OCI-LY3 (cell line): ENCODE results near the gene KIF23.

ENCODE experiments used
- H2AFZ ChIP-seq: fragments of 200-600, 300-600 bp; shearing (Covaris generic); 2 replicates; pipeline ENCODE4 v1.6.0; 2014; ENCODE audit warnings: antibody characterized with exemption, low read depth, low read length
- H3K27ac ChIP-seq: fragments of 200-600, 300-600 bp; sonication (generic); 2 replicates; pipeline ENCODE4 v1.5.1; 2014; ENCODE audit warnings: mild to moderate bottlenecking, low read length, moderate library complexity, mixed read lengths
- H3K27me3 ChIP-seq: fragments of 200-600, 300-600 bp; sonication (generic); 2 replicates; pipeline ENCODE4 v1.6.1; 2014; ENCODE audit warnings: low read depth, low read length, mixed read lengths
- H3K36me3 ChIP-seq: fragments of 200-600, 300-600 bp; sonication (generic); replicated peaks from 2 replicates; pipeline ENCODE3; 2014; ENCODE audit warnings: low read depth, low read length, mixed read lengths
- H3K4me1 ChIP-seq: fragments of 300-600, 200-600 bp; sonication (generic); 2 replicates; pipeline ENCODE4 v1.6.1; 2014; ENCODE audit warnings: low read length, mixed read lengths
- H3K4me2 ChIP-seq: fragments of 200-600, 300-600 bp; sonication (generic); 2 replicates; pipeline ENCODE4 v1.6.1; 2014; ENCODE audit warnings: low read length, mixed read lengths
- H3K4me3 ChIP-seq: fragments of 300-600, 200-600 bp; sonication (generic); 2 replicates; pipeline ENCODE4 v1.5.1; 2014; ENCODE audit warnings: antibody characterized with exemption, mild to moderate bottlenecking, low read length, moderate library complexity
- H3K79me2 ChIP-seq: fragments of 300-600, 200-600 bp; shearing (Covaris generic); 2 replicates; pipeline ENCODE4 v1.6.1; 2014; ENCODE audit warnings: mild to moderate bottlenecking, low read length, mixed read lengths
- H3K9ac ChIP-seq: fragments of 300-600, 200-600 bp; shearing (Covaris generic); 2 replicates; pipeline ENCODE4 v1.6.0; 2014; ENCODE audit warnings: mild to moderate bottlenecking, low read length, moderate library complexity
- H3K9me3 ChIP-seq: fragments of 200-600, 300-600 bp; shearing (Covaris generic); 2 replicates; pipeline ENCODE4 v1.6.1; 2014; ENCODE audit warnings: low read length, mixed read lengths; ENCODE audit not compliant: insufficient read depth
- H4K20me1 ChIP-seq: fragments of 200-600, 300-600 bp; sonication (generic); 2 replicates; pipeline ENCODE4 v1.6.1; 2016; ENCODE audit warnings: low read length, mixed read lengths; ENCODE audit not compliant: insufficient read depth
- CTCF ChIP-seq: fragments of 200-600, 300-600 bp; sonication (generic); IDR thresholded peaks from 2 replicates; pipeline ENCODE4 v1.5.1; 2014; ENCODE audit warnings: antibody characterized with exemption, low read length, low read depth
- EZH2phosphoT487 ChIP-seq: fragments of 200-600 bp; shearing (Covaris generic); IDR thresholded peaks from 2 replicates; pipeline ENCODE4 v1.6.1; 2018; ENCODE audit warnings: antibody characterized with exemption, mixed run types, low read depth

The KIF23 gene

GRCh38 chr15:69450968-69451695, 37.0 kb downstream of the KIF23 start:
- Histone ChIP-seq H3K79me2 (peaks cover 48% of the 10 kb centered on the region), H4K20me1 (peaks cover 33% of the 10 kb centered on the region), H3K27ac (peak overlapping the region; percentile 90), H3K36me3 (peaks cover 52% of the 10 kb centered on the region), H3K4me1 (peaks cover 21% of the 10 kb centered on the region), H3K4me3 (peak overlapping the region; percentile 94), H3K27me3 (no peaks in the 10 kb centered on the region), H2AFZ (peak overlapping the region; percentile 91; the same call in 1 of the 2 replicates), H3K9ac (peak overlapping the region; percentile 82), H3K4me2 (peak overlapping the region; percentile 88), H3K9me3 (no peaks in the 10 kb centered on the region)
- TF ChIP-seq EZH2phosphoT487 (no peak), CTCF (no peak)

GRCh38 chr15:69451951-69452691, 38.0 kb downstream of the KIF23 start:
- Histone ChIP-seq H3K9ac (peak overlapping the region; percentile 82), H3K79me2 (peaks cover 48% of the 10 kb centered on the region)

GRCh38 chr15:69452692-69453521, 38.8 kb downstream of the KIF23 start, which contains the start of gene RPLP1:
Gene RPLP1 (plus strand): TSS chr15:69452818. CDS start chr15:69452949, 131 bp downstream.
- Histone ChIP-seq H3K27me3 (no peaks in the 10 kb centered on the region), H3K4me3 (peak within 1 kb of the TSS; percentile 94), H3K4me2 (peak within 1 kb of the TSS; percentile 88), H3K27ac (peak within 1 kb of the TSS; percentile 90), H2AFZ (peak within 1 kb of the TSS; percentile 91), H3K79me2 (peaks cover 51% of the 10 kb centered on the region), H3K36me3 (peaks cover 55% of the 10 kb centered on the region), H4K20me1 (peaks cover 48% of the 10 kb centered on the region), H3K4me1 (peaks cover 28% of the 10 kb centered on the region), H3K9me3 (no peaks in the 10 kb centered on the region), H3K9ac (peak within 1 kb of the TSS; percentile 96)
- TF ChIP-seq CTCF (no peak), EZH2phosphoT487 (no peak)

More at GRCh38 chr15:69451951-69452691, 38.0 kb downstream of the KIF23 start:
- no peaks in the 10 kb centered on the region for H3K9me3 ChIP-seq
- H3K36me3 ChIP-seq, result peaks cover 52% of the 10 kb centered on the region
- H4K20me1 ChIP-seq, result peaks cover 42% of the 10 kb centered on the region
- H2AFZ ChIP-seq, result peak overlapping the region; percentile 91
- no peaks in the 10 kb centered on the region for H3K27me3 ChIP-seq
- H3K27ac ChIP-seq, result peak overlapping the region; percentile 90
- H3K4me3 ChIP-seq, result peak overlapping the region; percentile 94
- H3K4me2 ChIP-seq, result peak overlapping the region; percentile 88
- peaks cover 26% of the 10 kb centered on the region for H3K4me1 ChIP-seq
- TF ChIP-seq EZH2phosphoT487 (no peak), CTCF (no peak)
